Stimulated activated naive CD8-positive, alpha-beta T cell treated with anti-CD3 and anti-CD28 coated beads, Interleukin-15, Interleukin-2, amounts not matched to agents 100 U/mL and 50 U/mL, for 24 hours (primary cell): ENCODE data around the gene SV2C.
"Not testable (repeated sequence)": the region's sequence is repeated elsewhere in the genome, so short reads cannot be mapped to it uniquely, and the experiment has no call there.

ENCODE experiments used
- ATAC-seq: fragments of 150-1000 bp; cut with Tn5 transposase; one replicate; pipeline ENCODE4 v1.10.0; 2021
- DNase-seq: peaks from one replicate; pipeline ENCODE4 v3.0.0; 2021

Gene SV2C

GRCh38 chr5:76299592-76299991 is 216.4 kb downstream of the SV2C start:
- ATAC-seq (no peak), DNase-seq (no peak)

GRCh38 chr5:76301932-76302331 is 218.7 kb downstream of the SV2C start:
- not testable (repeated sequence) for ATAC-seq, DNase-seq

GRCh38 chr5:76302661-76303060 is 219.5 kb downstream of the SV2C start:
- ATAC-seq, DNase-seq: not testable (repeated sequence)

GRCh38 chr5:76303921-76304320 is 220.7 kb downstream of the SV2C start:
- ATAC-seq: peak; percentile 77
- peak; percentile 25 for DNase-seq

GRCh38 chr5:76305269-76305668 is 222.1 kb downstream of the SV2C start:
- DNase-seq (no peak), ATAC-seq (no peak)

- DNase-seq: no peak
- ATAC-seq: no peak
These were observed 222.6 kb downstream of the SV2C start for GRCh38 chr5:76305775-76306174.

GRCh38 chr5:76310208-76310607 is 227.0 kb downstream of the SV2C start:
- DNase-seq (no peak), ATAC-seq (no peak)

GRCh38 chr5:76312783-76313182 is 229.6 kb downstream of the SV2C start:
- no peak for DNase-seq
- no peak for ATAC-seq

GRCh38 chr5:76314643-76315042 is 231.5 kb downstream of the SV2C start:
- no peak for DNase-seq
- no peak for ATAC-seq

- no peak for DNase-seq
- no peak for ATAC-seq
These were observed 236.5 kb downstream of the SV2C start for GRCh38 chr5:76319673-76320072.

- not testable (repeated sequence) for ATAC-seq, DNase-seq
These were observed 240.3 kb downstream of the SV2C start for GRCh38 chr5:76323494-76323893.

- ATAC-seq: no peak
- DNase-seq: no peak
These were observed 242.1 kb downstream of the SV2C start for GRCh38 chr5:76325326-76325725.

- DNase-seq (no peak), ATAC-seq (peak; percentile 3)
These were observed 242.8 kb downstream of the SV2C start for GRCh38 chr5:76325876-76326491.

- ATAC-seq (peak; percentile 14), DNase-seq (no peak)
These were observed 243.6 kb downstream of the SV2C start for GRCh38 chr5:76326577-76327302.

- DNase-seq (no peak), ATAC-seq (no peak)
These were observed 246.2 kb downstream of the SV2C start for GRCh38 chr5:76329346-76329745.

GRCh38 chr5:76331126-76331525 is 247.9 kb downstream of the SV2C start:
- DNase-seq: no peak

GRCh38 chr5:76332102-76332501 is 248.9 kb downstream of the SV2C start:
- no peak for ATAC-seq
- no peak for DNase-seq

More at GRCh38 chr5:76331126-76331525, 247.9 kb downstream of the SV2C start:
- ATAC-seq: peak; percentile 17

- ATAC-seq (peak; percentile 32), DNase-seq (no peak)
These were observed 249.5 kb downstream of the SV2C start for GRCh38 chr5:76332611-76333205.

- no peak for ATAC-seq
- DNase-seq: no peak
These were observed 250.4 kb downstream of the SV2C start for GRCh38 chr5:76333571-76333970.

GRCh38 chr5:76334574-76334973 is 251.4 kb downstream of the SV2C start:
- no peak for ATAC-seq
- DNase-seq: no peak

- DNase-seq, ATAC-seq: not testable (repeated sequence)
These were observed 252.3 kb downstream of the SV2C start for GRCh38 chr5:76335451-76335850.

GRCh38 chr5:76336253-76336809 is 253.1 kb downstream of the SV2C start:
- not testable (repeated sequence) for ATAC-seq

GRCh38 chr5:76337953-76338451 is 254.8 kb downstream of the SV2C start:
- peak; percentile 52 for ATAC-seq
- DNase-seq: peak; percentile 29

More at GRCh38 chr5:76336253-76336809, 253.1 kb downstream of the SV2C start:
- DNase-seq: not testable (repeated sequence)
